ENCODE results near the gene DISC1.
"Not testable (repeated sequence)": the region's sequence is repeated elsewhere in the genome, so short reads cannot be mapped to it uniquely, and the experiment has no call there.

Gene DISC1

DNA sequence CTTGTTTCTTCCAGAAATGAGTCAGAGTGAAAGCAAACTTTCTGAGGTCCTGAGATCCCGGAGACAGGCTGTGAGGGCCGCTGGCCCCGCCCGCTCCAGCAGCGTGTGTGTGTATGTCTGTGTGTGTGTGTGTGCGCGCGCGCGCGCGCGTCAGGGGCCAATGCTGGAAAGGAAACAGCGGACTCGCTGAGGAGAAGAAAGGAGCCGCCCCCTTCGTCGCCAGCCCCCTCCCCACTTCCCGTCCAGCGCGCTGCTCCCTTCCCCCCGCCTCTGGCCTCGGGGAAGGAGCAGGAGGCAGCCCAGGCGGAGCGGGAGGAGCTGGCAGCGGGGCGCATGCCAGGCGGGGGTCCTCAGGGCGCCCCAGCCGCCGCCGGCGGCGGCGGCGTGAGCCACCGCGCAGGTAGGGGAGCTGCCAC, at the start of gene DISC1:
Gene DISC1 (plus strand): TSS at position 256 of the 416 bp plus-strand sequence. CDS start 78 bp downstream, at position 334.
- DNase-seq: peak; percentile 88

DNA sequence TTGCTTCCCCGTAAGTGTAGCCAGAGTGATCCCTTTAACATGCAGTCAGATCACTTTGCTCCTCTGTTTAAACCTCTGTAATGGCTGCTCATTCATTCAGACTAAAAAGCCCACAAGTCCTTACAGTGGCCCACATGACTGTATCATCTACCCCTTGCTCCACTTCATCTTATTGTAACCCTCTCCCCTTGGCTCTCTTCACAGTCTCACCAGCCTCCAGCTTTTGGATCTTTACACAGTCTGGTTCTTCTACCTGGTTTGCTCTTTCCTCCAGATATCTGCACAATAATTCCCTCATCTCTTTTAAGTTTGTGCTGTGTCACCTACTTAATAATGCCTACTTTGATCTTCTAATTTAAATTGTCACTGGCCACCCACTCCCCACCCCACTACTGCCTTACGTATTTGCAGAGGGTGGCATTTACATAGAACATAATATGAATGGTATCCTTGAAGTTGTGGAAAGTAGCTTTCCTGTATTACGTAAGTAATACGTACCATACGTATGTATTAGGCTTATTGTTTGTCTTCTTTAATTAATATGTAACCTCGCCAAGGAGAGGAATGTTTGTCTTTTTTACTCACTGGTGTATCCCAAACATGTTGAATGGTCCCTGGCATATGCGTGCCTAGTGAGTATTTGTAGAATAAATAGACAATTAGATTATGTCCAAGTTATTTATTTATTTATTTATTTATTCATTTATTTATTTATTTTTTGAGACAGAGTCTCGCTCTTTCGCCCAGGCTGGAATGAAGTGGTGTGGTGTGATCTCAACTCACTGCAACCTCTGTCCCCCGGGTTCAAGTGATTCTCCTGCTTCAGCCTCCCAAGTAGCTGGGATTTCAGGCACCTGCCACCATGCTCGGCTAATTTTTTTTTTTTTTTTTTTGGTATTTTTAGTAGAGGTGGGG, 49.5 kb upstream of the DISC1 start:
- no peak for DNase-seq

DNA sequence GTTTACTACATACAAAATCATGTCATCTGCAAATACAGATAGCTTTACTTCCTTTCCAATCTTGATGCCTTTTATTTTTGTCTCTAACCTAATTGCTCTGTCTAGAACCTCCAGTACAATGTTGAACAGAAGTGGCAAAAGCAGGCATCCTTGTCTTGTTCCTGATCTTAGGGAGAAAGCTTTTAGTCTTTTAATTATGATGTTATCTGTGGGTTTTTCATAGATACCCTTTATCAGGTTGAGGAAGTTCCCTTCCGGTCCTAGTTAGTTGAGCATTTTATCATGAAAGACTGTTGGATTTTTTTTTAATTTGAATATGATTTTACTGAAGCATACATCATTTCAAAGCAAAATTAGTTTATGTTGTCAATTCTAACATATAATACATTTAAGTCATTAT, 45.7 kb upstream of the DISC1 start:
- no peak for DNase-seq

DNA sequence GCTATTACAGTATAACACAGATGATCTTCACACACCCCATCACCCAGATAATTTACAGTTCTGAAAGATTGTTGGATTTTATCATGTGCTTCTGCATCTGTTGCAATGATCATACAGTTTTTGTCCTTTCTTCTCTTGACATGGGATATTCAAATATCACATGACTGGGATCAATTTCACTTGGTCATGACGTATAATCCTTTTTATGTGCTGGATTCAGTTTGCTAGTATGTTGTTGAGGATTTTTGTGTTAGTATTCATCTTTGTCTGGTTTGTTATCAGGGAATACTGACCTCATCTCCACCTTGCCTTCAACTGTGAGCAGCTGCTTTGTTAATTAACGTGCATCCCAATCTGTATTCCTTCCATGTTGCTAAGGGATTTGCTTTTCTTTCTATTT, 44.7 kb upstream of the DISC1 start:
- DNase-seq: no peak

DNA sequence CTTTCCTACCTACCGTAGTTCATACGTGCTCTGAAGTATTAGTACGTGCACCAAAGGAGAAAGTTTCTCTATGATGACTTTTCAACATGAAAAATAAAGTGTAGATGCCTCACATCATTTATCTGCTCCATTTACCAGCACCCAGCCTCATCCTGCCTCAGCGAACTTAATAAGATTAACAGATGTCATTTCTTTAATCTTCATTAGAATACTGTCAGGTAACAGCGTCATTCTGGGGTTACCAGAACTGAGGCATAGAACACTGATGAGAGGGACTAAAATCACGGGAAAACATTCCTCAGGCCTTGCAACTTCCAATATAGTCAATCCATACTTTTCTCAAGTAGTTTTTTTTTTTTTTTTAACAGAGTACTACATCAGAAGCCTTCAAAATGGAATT, 43.2 kb upstream of the DISC1 start:
- DNase-seq: no peak

DNA sequence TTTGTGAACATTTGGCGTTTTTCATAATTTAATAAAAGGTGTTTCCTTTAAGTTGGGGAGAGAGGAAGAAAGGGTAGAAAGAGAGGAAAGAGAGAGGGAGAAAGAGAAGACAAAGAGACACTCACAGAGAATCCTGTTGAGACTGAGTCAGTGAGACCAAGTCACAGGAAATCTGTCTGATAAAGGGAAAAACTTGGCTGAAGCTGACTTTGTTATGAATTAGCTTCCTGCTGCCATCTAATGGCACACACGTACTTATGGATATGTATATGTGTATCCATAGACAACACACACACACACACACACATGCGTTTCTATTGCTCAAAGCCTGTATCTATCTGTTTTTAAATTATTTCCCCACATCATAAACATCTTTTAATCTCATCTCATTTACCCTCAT, 42.5 kb upstream of the DISC1 start:
- peak; percentile 74 for DNase-seq

DNA sequence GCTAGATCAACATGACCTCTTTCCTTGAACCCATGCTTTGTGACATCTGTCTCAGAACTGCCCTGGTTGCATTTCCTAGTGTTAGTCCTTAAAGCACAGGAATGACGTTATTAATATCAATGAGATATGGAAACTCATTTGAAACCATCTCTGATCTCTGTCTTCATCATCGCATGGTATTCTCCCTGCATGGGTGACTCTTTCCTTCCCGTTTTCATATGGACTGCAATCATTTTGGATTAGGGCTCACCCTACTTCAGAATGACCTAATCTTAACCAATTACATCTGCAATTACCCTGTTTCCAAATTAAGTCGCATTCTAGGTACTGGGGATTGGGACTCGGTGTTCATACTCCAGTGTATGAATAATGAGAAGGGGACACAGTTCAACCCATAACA, 41.7 kb upstream of the DISC1 start:
- DNase-seq: no peak

DNA sequence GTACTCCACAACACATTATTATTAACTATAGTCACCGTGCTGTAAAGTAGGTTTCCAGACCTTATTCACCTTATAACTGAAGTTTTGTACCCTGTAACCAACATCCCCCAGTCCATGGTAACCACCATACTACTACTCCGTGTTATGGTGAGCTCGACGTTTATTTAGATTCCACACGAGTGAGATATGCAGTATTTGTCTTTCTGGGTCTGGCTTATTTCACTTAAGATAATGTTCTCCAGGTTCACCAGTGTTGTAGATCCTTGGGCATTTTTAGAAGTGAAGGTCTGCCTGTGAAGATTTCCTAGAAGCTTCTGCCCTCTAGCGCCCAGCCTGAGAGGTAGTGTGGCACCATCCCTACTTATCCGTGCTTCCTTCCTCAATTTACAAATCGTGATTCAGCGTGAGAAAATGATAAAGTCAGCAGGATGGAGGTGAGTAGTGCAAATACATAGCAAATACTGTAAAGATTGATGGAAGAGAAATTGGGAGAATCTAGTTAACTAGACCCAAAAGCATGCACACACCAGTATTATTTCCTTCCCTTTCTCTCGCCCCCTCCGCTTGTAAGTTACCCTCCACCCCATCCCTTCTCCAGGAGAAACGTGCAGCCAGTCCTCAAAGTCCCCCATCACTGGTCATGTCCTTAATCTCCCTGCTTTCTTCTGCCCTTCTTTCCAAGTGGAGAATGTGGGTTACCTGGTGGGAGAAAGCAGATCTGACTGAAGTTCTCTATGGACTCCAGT, 36.0 kb upstream of the DISC1 start:
- DNase-seq: peak; percentile 72

DNA sequence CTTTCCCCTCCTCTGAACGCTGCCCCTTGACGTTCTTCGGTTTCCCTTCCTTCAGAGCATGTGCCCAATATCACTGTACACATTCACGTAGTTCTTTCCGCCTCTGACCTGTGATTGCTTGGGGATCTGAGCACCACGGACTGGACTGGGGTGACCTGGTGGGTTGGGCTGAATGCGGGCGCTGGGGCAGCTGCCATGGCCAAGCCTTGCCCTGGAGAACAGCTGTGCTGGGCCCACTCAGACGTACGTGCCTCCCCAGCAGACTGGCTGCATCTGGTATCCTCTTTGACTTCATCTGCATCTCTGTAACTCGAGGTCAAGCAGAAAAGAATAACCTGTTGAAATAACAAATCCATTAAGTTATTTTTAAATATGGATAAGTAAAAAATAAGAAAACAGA, 35.1 kb upstream of the DISC1 start:
- no peak for DNase-seq

DNA sequence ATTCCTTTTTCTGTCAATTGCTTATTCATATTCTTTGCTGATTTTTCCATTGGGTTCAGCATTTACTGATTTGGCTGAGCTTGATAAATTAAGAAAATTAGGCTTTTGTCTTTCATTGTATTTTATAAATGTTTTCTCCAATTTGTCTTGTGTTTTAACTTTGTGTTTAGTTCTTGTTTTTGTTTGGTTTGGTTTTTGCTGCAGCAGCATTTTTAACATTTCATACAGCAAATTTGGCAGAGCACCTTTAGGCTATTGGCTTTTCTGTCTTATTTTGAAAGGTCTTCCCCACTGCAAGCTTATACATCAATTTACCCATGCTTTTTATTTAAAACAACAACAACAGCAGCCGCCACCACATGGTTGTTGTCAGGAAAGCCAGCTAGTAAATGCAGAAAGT, 33.8 kb upstream of the DISC1 start:
- DNase-seq: no peak

DNA sequence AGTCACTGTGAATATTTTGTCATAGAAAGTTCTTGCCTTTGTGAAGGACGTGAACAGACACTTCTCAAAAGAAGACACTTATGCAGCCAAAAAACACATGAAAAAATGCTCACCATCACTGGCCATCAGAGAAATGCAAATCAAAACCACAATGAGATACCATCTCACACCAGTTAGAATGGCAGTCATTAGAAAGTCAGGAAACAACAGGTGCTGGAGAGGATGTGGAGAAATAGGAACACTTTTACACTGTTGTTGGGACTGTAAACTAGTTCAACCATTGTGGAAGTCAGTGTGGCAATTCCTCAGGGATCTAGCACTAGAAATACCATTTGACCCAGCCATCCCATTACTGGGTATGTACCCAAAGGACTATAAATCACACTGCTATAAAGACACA, 33.3 kb upstream of the DISC1 start:
- not testable (repeated sequence) for DNase-seq

DNA sequence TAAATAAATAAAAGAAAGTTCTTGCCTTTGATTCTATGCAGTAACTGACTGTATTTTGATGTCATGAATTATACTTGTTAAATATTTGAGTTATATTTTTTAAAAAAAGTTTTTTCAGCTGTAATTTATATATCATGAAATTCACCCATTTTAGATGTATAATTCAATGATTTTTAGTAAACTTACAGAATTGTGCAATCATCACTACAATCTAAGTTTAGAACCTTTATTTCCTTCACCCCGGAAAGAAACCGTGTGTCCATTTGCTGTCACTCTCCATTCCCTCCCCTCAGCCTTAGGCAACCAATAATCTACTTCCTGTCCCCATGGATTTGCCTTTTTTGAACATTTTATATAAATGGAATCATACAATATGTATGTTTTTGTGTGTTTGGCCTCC, 32.5 kb upstream of the DISC1 start:
- no peak for DNase-seq

DNA sequence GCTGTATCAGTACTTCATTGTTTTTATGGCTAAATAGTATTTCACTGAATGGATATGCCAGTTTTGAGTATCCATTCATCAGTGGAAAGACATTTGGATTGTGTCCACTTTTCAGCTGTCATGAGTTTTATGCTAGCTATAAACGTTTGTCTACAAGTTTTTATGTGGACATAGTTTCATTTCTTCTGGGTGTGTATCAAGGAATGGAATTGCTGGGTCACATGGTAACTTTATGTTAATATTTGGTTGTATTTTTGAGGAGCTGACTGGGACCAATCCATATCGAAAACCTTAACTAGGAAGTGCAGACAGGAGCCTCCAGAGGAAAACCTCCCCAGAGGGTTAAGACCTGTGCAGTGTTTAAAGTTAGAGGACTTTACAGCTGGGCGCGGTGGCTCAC, 31.8 kb upstream of the DISC1 start:
- no peak for DNase-seq

DNA sequence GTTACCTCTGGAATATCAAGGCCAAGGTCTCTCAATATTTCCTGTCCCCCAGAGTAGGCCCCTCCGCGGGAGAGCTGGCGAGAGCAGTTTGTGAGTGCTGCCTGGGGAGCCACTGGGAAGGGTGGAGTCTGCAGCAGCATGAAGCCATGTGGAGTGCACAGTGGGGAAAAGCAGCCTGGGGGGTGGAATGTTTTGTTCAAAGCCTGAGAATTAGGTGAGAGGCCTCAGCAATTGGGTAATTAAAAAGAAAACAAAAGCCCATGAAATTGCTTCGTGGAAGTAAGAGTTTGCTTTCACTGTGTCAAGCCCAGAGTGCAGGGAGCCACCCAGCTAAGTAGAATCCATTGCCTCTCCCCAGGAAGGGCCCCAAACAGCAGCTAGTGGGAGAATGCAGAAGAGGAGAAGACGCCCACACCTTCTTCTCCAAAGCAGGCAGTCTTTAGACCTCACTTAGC, 30.2 kb upstream of the DISC1 start:
- DNase-seq: no peak

DNA sequence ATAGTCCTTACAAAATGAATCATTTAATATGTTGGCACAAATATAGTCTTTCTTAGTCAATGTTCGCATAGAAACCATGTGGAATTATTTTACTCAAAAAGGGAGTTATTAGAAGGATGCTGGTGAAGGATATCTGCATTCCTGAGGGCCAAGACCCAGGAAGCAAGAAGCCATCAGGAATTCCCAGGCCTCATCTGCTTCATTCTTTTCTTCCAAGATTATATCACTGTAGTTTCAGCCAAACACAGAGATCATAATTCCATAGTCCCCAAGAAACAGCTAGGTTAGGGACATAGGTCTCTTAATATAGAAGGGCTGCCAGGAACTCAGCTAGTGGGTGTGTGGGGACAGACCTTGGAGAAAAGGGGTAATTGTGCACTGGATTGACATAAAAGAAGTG, 28.6 kb upstream of the DISC1 start:
- DNase-seq: no peak

DNA sequence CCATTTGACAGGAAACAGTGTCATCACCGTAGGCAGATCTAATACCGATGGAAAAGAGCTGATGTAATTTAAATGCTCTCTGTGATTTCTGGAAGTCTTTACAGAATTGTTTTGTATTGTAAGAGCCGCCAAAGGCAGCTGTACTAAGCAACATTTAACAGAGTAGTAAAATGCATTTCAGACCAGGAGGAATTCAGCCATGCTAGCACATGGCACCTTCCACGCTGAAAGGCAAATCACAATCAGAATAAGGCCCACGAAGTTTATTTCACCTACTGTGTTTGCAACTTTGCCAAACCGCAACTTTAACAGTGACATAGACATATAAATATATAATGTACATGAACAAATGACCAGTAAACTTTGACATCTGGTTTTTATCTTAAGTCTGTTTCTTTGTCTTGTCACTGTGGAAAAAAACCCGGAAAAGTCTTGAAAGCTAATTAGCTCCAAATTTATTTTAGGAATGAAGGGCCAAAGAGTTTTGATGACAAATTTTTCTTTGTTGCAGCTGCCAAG, 26.1 kb upstream of the DISC1 start:
- DNase-seq: peak; percentile 80

DNA sequence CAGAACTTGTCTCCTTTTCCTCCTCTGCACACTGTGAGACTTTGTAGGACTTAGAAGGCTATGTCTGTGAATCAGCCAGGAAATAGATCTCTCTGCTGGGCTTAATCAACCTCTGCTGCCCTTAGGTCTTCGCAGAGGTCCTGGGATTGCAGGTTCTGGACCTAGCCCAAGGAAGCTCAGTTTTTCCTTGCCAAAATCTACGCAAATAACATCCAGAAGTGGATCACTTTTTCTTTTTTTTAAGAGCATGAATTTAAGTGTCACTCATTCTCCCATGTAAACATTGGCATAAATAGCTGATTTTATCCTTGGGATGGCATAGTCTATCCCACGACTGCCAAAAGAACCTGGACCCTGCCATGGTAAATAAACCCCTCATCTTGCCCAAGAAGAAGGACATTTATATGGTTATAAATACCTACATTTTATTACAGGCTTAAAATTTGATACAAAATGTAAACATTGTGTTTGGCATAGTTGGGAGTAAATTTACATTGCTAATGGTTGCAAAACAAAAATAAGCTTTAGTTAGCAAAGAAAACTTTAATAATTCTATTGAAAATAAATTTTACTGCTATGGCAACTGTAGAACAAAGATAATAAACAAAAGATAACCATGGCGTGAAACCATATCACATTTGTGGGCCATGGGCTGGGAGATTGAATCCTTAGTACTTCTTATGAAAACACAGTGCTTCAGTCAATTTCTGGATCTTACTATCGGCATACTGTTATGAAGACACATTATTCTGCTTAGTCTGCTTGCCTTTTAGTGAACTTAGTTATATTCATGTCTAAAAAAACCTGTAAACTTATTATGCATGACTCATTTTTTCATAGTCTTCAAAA, 24.5 kb upstream of the DISC1 start:
- no peak for DNase-seq

DNA sequence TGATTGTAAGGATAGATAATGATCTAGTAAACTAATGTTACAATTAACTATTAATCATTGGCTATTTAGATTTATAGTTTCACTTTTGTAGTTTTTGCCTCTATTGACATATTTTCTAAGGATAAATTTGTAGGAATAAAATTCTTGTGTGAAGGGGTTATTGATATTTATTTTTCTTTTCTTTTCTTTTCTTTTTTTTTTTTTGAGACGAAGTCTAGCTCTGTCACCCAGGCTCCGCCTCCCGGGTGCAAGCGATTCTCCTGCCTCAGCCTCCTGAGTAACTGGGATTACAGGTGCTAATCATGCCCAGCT, 24.0 kb upstream of the DISC1 start:
- no peak for DNase-seq

DNA sequence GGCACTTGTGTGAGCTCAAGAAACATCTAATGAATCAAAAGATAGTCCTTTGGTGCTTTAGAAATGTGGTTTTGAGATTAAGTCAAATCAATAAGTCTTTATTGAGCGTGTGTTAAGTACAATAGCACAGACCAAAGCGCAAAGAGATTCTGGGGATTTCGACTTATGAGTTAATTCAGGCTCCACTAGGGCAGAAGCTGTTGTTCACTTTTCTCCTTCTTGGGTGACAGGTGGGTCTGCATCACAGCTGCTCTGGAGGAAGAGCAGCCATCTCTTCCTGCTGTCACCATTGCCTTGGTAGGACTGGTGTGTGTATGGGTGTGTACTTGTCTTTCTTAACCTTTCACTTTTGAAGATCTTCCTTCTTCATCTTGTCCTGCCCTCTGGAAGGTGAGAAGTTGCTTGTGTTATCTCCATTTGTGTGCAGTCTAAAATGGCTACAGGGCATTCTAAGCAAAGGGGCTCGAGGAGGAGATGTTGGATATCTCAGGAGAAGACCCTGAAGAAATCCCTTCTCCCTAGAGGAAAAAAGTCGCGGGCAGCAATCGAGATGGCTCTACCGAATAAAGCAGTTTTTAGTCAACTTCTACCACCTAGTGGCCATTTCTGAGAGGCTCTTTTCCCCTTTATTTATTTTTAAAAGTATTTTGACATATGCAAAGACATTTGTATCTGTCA, 22.9 kb upstream of the DISC1 start:
- peak; percentile 55 for DNase-seq

DNA sequence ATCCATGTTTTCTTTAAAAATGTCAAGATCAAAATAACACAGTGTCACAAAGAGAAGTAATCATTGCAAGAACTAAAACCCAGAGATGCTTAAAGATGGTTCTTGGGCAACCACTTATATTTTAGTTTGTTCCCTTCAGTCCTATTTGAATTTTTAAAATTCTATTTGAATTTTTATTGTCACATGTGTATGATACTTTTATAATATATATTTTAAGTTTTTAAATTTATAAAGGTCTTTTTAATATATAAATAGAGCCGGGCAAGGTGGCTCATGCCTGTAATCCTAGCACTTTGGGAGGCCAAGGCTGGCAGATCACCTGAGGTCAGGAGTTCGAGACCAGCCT, 22.3 kb upstream of the DISC1 start:
- DNase-seq: no peak

DNA sequence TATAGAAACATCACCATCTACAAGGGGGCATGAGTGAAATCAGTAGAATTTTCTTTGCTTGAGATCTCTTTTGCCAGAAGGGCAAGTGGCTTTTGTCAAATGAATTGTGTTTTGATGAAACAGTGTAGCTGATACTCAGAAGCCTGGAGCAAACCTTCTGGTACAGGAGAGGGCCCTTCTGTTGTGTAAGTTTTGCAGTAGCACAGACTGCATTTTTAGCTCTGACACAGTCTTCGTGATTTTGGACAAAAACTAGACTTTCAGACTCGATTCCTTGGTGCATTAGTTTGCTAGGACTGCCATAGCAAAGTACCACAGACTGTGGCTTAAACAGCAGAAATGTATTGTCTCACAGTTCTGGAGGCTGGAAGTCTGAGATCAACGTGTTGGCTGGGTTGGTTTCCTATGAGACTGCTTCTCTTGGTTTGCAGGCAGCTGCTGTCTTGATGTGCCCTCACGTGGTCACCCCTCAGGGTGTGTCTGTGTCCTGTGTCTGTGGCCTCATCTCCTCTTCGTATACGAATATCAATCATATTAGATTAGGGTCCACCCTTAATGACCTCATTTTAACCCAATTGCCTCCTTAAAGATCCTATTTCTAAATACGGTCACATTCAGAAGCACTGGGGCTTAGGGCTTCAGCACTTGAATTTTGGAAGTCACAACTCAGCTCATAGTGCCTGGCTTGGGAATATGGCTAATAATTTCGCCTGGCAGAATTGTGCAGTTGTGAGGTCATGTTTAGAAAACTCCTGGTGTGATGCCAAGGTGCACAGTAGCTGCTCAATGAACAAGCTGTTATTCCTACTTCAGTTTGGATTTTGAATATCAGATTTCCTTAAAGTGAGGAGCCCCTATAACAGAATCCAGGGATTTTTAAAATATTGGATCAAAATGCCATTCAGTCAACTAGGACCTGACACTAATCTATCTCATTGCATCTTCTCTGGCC, 21.2 kb upstream of the DISC1 start:
- no peak for DNase-seq

Data from fibroblast of skin of right quadriceps (primary cell).